ENCODE data around the gene TMEM259. TPM values are rescaled to one million over a fixed set of nuclear protein-coding genes. Genes with fewer than 3 reads are reported as not detected.
A peak's percentile ranks its signal among the peaks of the same experiment; 100 is the strongest.

Gene TMEM259
- total and polyA plus RNA-seq, 8 donors = 59.7 to 536 (median 238) TPM

DNA sequence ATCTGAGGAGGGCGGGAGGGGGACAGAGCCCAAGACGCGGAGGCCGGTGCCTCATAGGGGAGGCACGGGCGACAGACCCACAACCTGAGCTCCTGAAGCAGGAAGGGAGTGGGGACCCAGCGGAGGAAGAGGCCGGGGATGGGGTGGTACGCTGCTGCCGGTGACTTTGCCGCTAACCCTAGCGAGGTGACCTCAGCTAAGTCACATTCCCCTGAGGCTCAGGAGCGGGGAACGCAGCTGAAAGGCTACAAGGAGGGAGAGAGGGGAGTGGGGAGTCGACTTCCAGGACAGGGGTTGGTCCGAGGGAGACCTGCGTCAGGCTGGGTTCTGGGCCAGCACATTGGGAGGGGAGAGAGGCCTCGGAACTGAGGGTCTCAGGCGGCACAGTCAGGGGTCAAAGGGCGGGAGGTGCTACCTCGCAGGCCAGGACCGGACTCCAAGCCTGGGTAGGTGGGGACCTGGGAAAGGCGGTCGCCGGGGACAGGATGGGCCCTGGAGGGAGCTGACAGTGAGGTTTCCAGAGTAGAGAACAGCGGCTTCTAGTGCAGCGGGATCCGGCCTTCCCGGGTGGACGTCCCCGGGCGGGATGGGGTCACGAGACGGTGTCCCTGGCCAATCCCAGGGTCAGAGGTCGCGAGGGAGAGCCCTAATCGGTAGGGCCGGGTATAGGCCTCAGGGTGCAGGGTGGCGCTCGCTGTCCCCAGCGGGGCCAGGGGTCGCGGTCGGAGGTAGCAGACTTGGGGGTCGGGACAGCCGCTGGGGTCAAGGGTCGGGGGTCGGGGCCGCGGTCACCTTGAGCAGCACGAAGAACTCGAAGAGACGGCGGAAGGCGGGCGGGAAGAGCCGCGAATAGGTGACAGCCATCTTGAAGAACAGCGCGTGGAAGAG, 699 bp downstream of the TMEM259 start:
- intact Hi-C loops (cut with DNase I; ENCODE audit: low total_unique reads) = no loop called here
- Histone ChIP-seq H3K36me3 (peaks cover 0 to 5% (median 3%) of the 10 kb centered on the region in 4 donors), H3K4me3 (peak overlapping the region; percentile 96 to 97 (median 97)), H3K27me3 (no peaks in the 10 kb centered on the region), H3K27ac (peak overlapping the region; percentile 89 to 99 (median 94)), H3K4me1 (peaks cover 44 to 71% (median 62%) of the 10 kb centered on the region in 4 donors), H3K9me3 (no peaks in the 10 kb centered on the region)
- 1 to 2% (median 1%) methylated on average over 49 to 60 of the region's 60 CpGs for WGBS, 5 donors
- TF ChIP-seq EP300 (IDR thresholded peaks at IDR 0.05) (no peak), POLR2AphosphoS5 (IDR thresholded peaks at IDR 0.05) (no peak), POLR2A (IDR thresholded peaks at IDR 0.05) (no peak)
- TF ChIP-seq, protein P1, sequence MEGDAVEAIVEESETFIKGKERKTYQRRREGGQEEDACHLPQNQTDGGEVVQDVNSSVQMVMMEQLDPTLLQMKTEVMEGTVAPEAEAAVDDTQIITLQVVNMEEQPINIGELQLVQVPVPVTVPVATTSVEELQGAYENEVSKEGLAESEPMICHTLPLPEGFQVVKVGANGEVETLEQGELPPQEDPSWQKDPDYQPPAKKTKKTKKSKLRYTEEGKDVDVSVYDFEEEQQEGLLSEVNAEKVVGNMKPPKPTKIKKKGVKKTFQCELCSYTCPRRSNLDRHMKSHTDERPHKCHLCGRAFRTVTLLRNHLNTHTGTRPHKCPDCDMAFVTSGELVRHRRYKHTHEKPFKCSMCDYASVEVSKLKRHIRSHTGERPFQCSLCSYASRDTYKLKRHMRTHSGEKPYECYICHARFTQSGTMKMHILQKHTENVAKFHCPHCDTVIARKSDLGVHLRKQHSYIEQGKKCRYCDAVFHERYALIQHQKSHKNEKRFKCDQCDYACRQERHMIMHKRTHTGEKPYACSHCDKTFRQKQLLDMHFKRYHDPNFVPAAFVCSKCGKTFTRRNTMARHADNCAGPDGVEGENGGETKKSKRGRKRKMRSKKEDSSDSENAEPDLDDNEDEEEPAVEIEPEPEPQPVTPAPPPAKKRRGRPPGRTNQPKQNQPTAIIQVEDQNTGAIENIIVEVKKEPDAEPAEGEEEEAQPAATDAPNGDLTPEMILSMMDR (IDR thresholded peaks at IDR 0.05) = no peak
- no peak for DNase-seq

DNA sequence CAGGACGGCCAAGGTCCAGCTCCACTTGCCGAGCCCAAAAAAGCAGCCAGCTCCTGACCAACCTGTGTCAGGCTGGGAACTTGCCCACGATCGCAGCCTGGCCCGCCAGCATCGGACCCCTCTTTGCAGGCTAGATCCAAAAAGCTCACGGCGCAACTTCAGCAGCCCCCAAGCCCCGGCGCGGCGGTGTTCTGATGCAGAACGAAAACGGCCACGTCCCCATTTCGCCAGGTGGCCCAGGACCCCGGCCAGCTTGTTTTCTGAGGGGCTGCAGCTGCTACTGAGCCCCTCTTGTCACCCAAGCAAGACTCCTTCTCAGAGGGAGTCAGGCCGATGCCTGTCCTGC, 1.3 kb downstream of the TMEM259 start:
- WGBS, 5 donors = 48 to 55% (median 54%) methylated on average over 11 to 18 of the region's 18 CpGs
- TF ChIP-seq POLR2A (IDR thresholded peaks at IDR 0.05) (no peak), POLR2AphosphoS5 (IDR thresholded peaks at IDR 0.05) (no peak)
- TF ChIP-seq, protein P1 (IDR thresholded peaks at IDR 0.05) = no peak
- peak overlapping the region; percentile 96 to 97 (median 97) for H3K4me3 ChIP-seq
- H3K27ac ChIP-seq = peak overlapping the region in 4 of 5 donors; percentile 89 to 99 (median 94)
- DNase-seq = no peak
- no peaks in the 10 kb centered on the region for H3K27me3 ChIP-seq
- intact Hi-C loops (cut with DNase I; ENCODE audit: low total_unique reads) = no loop called here
- H3K9me3 ChIP-seq = no peaks in the 10 kb centered on the region
- H3K36me3 ChIP-seq = peaks cover 0 to 11% (median 9%) of the 10 kb centered on the region in 4 donors
- peaks cover 49 to 77% (median 67%) of the 10 kb centered on the region in 4 donors for H3K4me1 ChIP-seq

GRCh38 chr19:1018932-1019615, 1.8 kb downstream of the TMEM259 start:
- peaks cover 49 to 83% (median 70%) of the 10 kb centered on the region in 4 donors for H3K4me1 ChIP-seq
- intact Hi-C loops (cut with DNase I; ENCODE audit: low total_unique reads) = no loop called here
- H3K36me3 ChIP-seq = peaks cover 0 to 16% (median 14%) of the 10 kb centered on the region in 4 donors
- 38 to 54% (median 50%) methylated on average over 12 to 17 of the region's 17 CpGs for WGBS, 5 donors
- peak overlapping the region in 3 of 5 donors; percentile 89 to 99 (median 96) for H3K27ac ChIP-seq
- TF ChIP-seq EP300 (IDR thresholded peaks at IDR 0.05) = no peak
- TF ChIP-seq POLR2A (IDR thresholded peaks at IDR 0.05) = no peak
- TF ChIP-seq POLR2AphosphoS5 (IDR thresholded peaks at IDR 0.05) = no peak
- TF ChIP-seq, protein P1 (IDR thresholded peaks at IDR 0.05) = no peak
- no peaks in the 10 kb centered on the region for H3K27me3 ChIP-seq
- DNase-seq = no peak
- H3K4me3 ChIP-seq = peak overlapping the region; percentile 96 to 97 (median 97)
- H3K9me3 ChIP-seq = no peaks in the 10 kb centered on the region

- Histone ChIP-seq H3K36me3 (peaks cover 5 to 23% (median 21%) of the 10 kb centered on the region in 4 donors), H3K4me3 (peak overlapping the region in 2 of 4 donors; percentile 96 to 97), H3K9me3 (no peaks in the 10 kb centered on the region), H3K27me3 (no peaks in the 10 kb centered on the region), H3K27ac (peak overlapping the region in 3 of 5 donors; percentile 53 to 99 (median 96)), H3K4me1 (peaks cover 49 to 89% (median 72%) of the 10 kb centered on the region in 4 donors)
- 52 to 64% (median 57%) methylated on average over 5 of the region's 5 CpGs for WGBS, 5 donors
- no peak for DNase-seq
- intact Hi-C loops (cut with DNase I; ENCODE audit: low total_unique reads) = no loop called here
- TF ChIP-seq, protein P1 (IDR thresholded peaks at IDR 0.05) = no peak
- no peak for TF ChIP-seq POLR2A (IDR thresholded peaks at IDR 0.05)
- TF ChIP-seq POLR2AphosphoS5 (IDR thresholded peaks at IDR 0.05) = no peak
- TF ChIP-seq EP300 (IDR thresholded peaks at IDR 0.05) = no peak
Measured at GRCh38 chr19:1018393-1018792, 2.5 kb downstream of the TMEM259 start.
